ENCODE data around the gene DUSP16.

Gene DUSP16

GRCh38 chr12:12531194-12531593, 31.5 kb downstream of the DUSP16 start:
- peak; percentile 6 to 37 for DNase-seq
- H2BK5ac ChIP-seq (ENCODE audit: low read depth, low read length, poor library complexity), result no peak overlapping the region
- H3K27me3 ChIP-seq (ENCODE audit: insufficient read depth, low read length), result no peaks in the 10 kb centered on the region
- H4K12ac ChIP-seq (ENCODE audit: low read depth, low read length), result no peak overlapping the region
- no peak overlapping the region for H3K4me2 ChIP-seq (ENCODE audit: low read length)
- H3K79me1 ChIP-seq (ENCODE audit: low read length), result no peaks in the 10 kb centered on the region
- no peaks in the 10 kb centered on the region for H3K79me2 ChIP-seq (ENCODE audit: control insufficient read depth, insufficient read depth, low read length, poor library complexity)
- H3K4me3 ChIP-seq (ENCODE audit: low read depth, low read length), result no peak overlapping the region
- no peak overlapping the region for H4K91ac ChIP-seq (ENCODE audit: low read depth, low read length)
- H2AK5ac ChIP-seq (ENCODE audit: low read length), result no peak overlapping the region
- H2BK12ac ChIP-seq (ENCODE audit: low read length), result no peak overlapping the region
- no peaks in the 10 kb centered on the region for H3K9me3 ChIP-seq (ENCODE audit: insufficient read depth, low read depth, low read length)
- H3K23ac ChIP-seq (ENCODE audit: low read length), result no peak overlapping the region
- no peak overlapping the region for H2BK120ac ChIP-seq (ENCODE audit: insufficient read depth, low read length, poor library complexity)
- no peak overlapping the region for H2AFZ ChIP-seq (ENCODE audit: insufficient read depth, low read length, poor library complexity)
- H3K4ac ChIP-seq (ENCODE audit: low read depth, low read length), result no peak overlapping the region
- H3K18ac ChIP-seq (ENCODE audit: low read length), result no peak overlapping the region
- H3K14ac ChIP-seq (ENCODE audit: low read length), result no peak overlapping the region
- no CpG with 5 or more reads among the region's 2 CpGs for WGBS (ENCODE audit: extremely low coverage, insufficient coverage, insufficient read length)
- H3K27ac ChIP-seq (ENCODE audit: low read depth, low read length), result no peak overlapping the region
- no peak overlapping the region for H3K9ac ChIP-seq (ENCODE audit: low read length)
- no peak overlapping the region for H4K8ac ChIP-seq (ENCODE audit: low read depth, low read length)
- no peaks in the 10 kb centered on the region for H3K36me3 ChIP-seq (ENCODE audit: control insufficient read depth in 1 of 2, insufficient read depth in 2 of 2, low read length in 2 of 2)
- peaks cover 4 to 6% of the 10 kb centered on the region in 2 experiments for H3K4me1 ChIP-seq (ENCODE audit: control insufficient read depth in 1 of 2, insufficient read depth in 2 of 2, low read length in 2 of 2)

- no peak overlapping the region for H4K8ac ChIP-seq (ENCODE audit: low read depth, low read length)
- H4K91ac ChIP-seq (ENCODE audit: low read depth, low read length), result no peak overlapping the region
- no CpG with 5 or more reads among the region's 2 CpGs for WGBS (ENCODE audit: extremely low coverage, insufficient coverage, insufficient read length)
Observed at GRCh38 chr12:12529783-12530421, 32.8 kb downstream of the DUSP16 start.

GRCh38 chr12:12528361-12529270, 34.0 kb downstream of the DUSP16 start:
- H3K4me2 ChIP-seq (ENCODE audit: low read length), result no peak overlapping the region
- no CpG with 5 or more reads among the region's 6 CpGs for WGBS (ENCODE audit: extremely low coverage, insufficient coverage, insufficient read length)
- H3K27me3 ChIP-seq (ENCODE audit: insufficient read depth, low read length), result no peaks in the 10 kb centered on the region
- H3K23ac ChIP-seq (ENCODE audit: low read length), result no peak overlapping the region
- no peak overlapping the region for H2BK120ac ChIP-seq (ENCODE audit: insufficient read depth, low read length, poor library complexity)
- no peak overlapping the region for H3K14ac ChIP-seq (ENCODE audit: low read length)
- H3K4me3 ChIP-seq (ENCODE audit: low read depth, low read length), result no peak overlapping the region
- no peaks in the 10 kb centered on the region for H3K79me1 ChIP-seq (ENCODE audit: low read length)
- H3K4ac ChIP-seq (ENCODE audit: low read depth, low read length), result no peak overlapping the region
- H3K9me3 ChIP-seq (ENCODE audit: insufficient read depth, low read depth, low read length), result no peaks in the 10 kb centered on the region
- DNase-seq, result no peak
- peaks cover 2 to 4% of the 10 kb centered on the region in 2 experiments for H3K4me1 ChIP-seq (ENCODE audit: control insufficient read depth in 1 of 2, insufficient read depth in 2 of 2, low read length in 2 of 2)
- no peak overlapping the region for H3K27ac ChIP-seq (ENCODE audit: low read depth, low read length)
- no peaks in the 10 kb centered on the region for H3K79me2 ChIP-seq (ENCODE audit: control insufficient read depth, insufficient read depth, low read length, poor library complexity)
- H2AK5ac ChIP-seq (ENCODE audit: low read length), result no peak overlapping the region
- H4K91ac ChIP-seq (ENCODE audit: low read depth, low read length), result no peak overlapping the region
- no peaks in the 10 kb centered on the region for H3K36me3 ChIP-seq (ENCODE audit: control insufficient read depth in 1 of 2, insufficient read depth in 2 of 2, low read length in 2 of 2)
- H3K18ac ChIP-seq (ENCODE audit: low read length), result no peak overlapping the region
- no peak overlapping the region for H2BK12ac ChIP-seq (ENCODE audit: low read length)
- no peak overlapping the region for H2AFZ ChIP-seq (ENCODE audit: insufficient read depth, low read length, poor library complexity)
- H2BK5ac ChIP-seq (ENCODE audit: low read depth, low read length, poor library complexity), result no peak overlapping the region
- H3K9ac ChIP-seq (ENCODE audit: low read length), result no peak overlapping the region
- no peak overlapping the region for H4K8ac ChIP-seq (ENCODE audit: low read depth, low read length)
- H4K12ac ChIP-seq (ENCODE audit: low read depth, low read length), result no peak overlapping the region

More at GRCh38 chr12:12529783-12530421, 32.8 kb downstream of the DUSP16 start:
- no peak overlapping the region for H3K9ac ChIP-seq (ENCODE audit: low read length)
- H2BK120ac ChIP-seq (ENCODE audit: insufficient read depth, low read length, poor library complexity), result no peak overlapping the region
- no peak overlapping the region for H3K14ac ChIP-seq (ENCODE audit: low read length)
- no peak overlapping the region for H4K12ac ChIP-seq (ENCODE audit: low read depth, low read length)
- H3K27me3 ChIP-seq (ENCODE audit: insufficient read depth, low read length), result no peaks in the 10 kb centered on the region
- H2AFZ ChIP-seq (ENCODE audit: insufficient read depth, low read length, poor library complexity), result no peak overlapping the region
- no peak overlapping the region for H3K18ac ChIP-seq (ENCODE audit: low read length)
- no peak overlapping the region for H2BK5ac ChIP-seq (ENCODE audit: low read depth, low read length, poor library complexity)
- no peaks in the 10 kb centered on the region for H3K36me3 ChIP-seq (ENCODE audit: control insufficient read depth in 1 of 2, insufficient read depth in 2 of 2, low read length in 2 of 2)
- no peak overlapping the region for H2AK5ac ChIP-seq (ENCODE audit: low read length)
- no peak overlapping the region for H3K27ac ChIP-seq (ENCODE audit: low read depth, low read length)
- no peak overlapping the region for H2BK12ac ChIP-seq (ENCODE audit: low read length)
- H3K23ac ChIP-seq (ENCODE audit: low read length), result no peak overlapping the region
- H3K9me3 ChIP-seq (ENCODE audit: insufficient read depth, low read depth, low read length), result no peaks in the 10 kb centered on the region
- H3K4me2 ChIP-seq (ENCODE audit: low read length), result no peak overlapping the region
- no peak overlapping the region for H3K4ac ChIP-seq (ENCODE audit: low read depth, low read length)
- H3K4me3 ChIP-seq (ENCODE audit: low read depth, low read length), result no peak overlapping the region
- H3K79me1 ChIP-seq (ENCODE audit: low read length), result no peaks in the 10 kb centered on the region
- peaks cover 4 to 6% of the 10 kb centered on the region in 2 experiments for H3K4me1 ChIP-seq (ENCODE audit: control insufficient read depth in 1 of 2, insufficient read depth in 2 of 2, low read length in 2 of 2)
- no peak for DNase-seq
- H3K79me2 ChIP-seq (ENCODE audit: control insufficient read depth, insufficient read depth, low read length, poor library complexity), result no peaks in the 10 kb centered on the region

GRCh38 chr12:12527820-12528296, 34.8 kb downstream of the DUSP16 start:
- Histone ChIP-seq H3K36me3 (ENCODE audit: control insufficient read depth in 1 of 2, insufficient read depth in 2 of 2, low read length in 2 of 2) (no peaks in the 10 kb centered on the region), H3K4me1 (ENCODE audit: control insufficient read depth in 1 of 2, insufficient read depth in 2 of 2, low read length in 2 of 2) (no peaks in the 10 kb centered on the region), H2AK5ac (ENCODE audit: low read length) (no peak overlapping the region), H3K79me1 (ENCODE audit: low read length) (no peaks in the 10 kb centered on the region), H3K9ac (ENCODE audit: low read length) (no peak overlapping the region), H3K27ac (ENCODE audit: low read depth, low read length) (no peak overlapping the region), H2BK5ac (ENCODE audit: low read depth, low read length, poor library complexity) (no peak overlapping the region), H3K4me2 (ENCODE audit: low read length) (no peak overlapping the region), H3K18ac (ENCODE audit: low read length) (no peak overlapping the region), H3K23ac (ENCODE audit: low read length) (no peak overlapping the region), H2BK120ac (ENCODE audit: insufficient read depth, low read length, poor library complexity) (no peak overlapping the region), H2BK12ac (ENCODE audit: low read length) (no peak overlapping the region), H3K4ac (ENCODE audit: low read depth, low read length) (no peak overlapping the region), H2AFZ (ENCODE audit: insufficient read depth, low read length, poor library complexity) (no peak overlapping the region), H4K8ac (ENCODE audit: low read depth, low read length) (no peak overlapping the region), H3K14ac (ENCODE audit: low read length) (no peak overlapping the region), H3K9me3 (ENCODE audit: insufficient read depth, low read depth, low read length) (no peaks in the 10 kb centered on the region), H4K91ac (ENCODE audit: low read depth, low read length) (no peak overlapping the region), H3K27me3 (ENCODE audit: insufficient read depth, low read length) (no peaks in the 10 kb centered on the region), H4K12ac (ENCODE audit: low read depth, low read length) (no peak overlapping the region), H3K4me3 (ENCODE audit: low read depth, low read length) (no peak overlapping the region), H3K79me2 (ENCODE audit: control insufficient read depth, insufficient read depth, low read length, poor library complexity) (no peaks in the 10 kb centered on the region)
- WGBS (ENCODE audit: extremely low coverage, insufficient coverage, insufficient read length), result no CpG with 5 or more reads among the region's 5 CpGs
- DNase-seq, result no peak
